ENCODE measurements around the gene ZNF473.
"Not testable (repeated sequence)": the region's sequence is repeated elsewhere in the genome, so short reads cannot be mapped to it uniquely, and the experiment has no call there.

ZNF473 gene

GRCh38 chr19:50075644-50076372 lies 50.0 kb downstream of the ZNF473 start:
- not testable (repeated sequence) for H3K4me1 ChIP-seq (ENCODE audit: insufficient read depth, low read length); H3K27me3 ChIP-seq (ENCODE audit: insufficient read depth, low read length); H3K4me3 ChIP-seq (ENCODE audit: low read length); H3K9ac ChIP-seq (ENCODE audit: low read depth, low read length); H3K27ac ChIP-seq (ENCODE audit: low read depth, low read length); H3K36me3 ChIP-seq (ENCODE audit: insufficient read depth, low read length)
- 76% methylated on average over 11 of the region's 14 CpGs for WGBS
- peaks cover 24% of the 10 kb centered on the region for H3K9me3 ChIP-seq (ENCODE audit: insufficient read depth, low read depth, low read length)

- peaks cover 16% of the 10 kb centered on the region for H3K9me3 ChIP-seq (ENCODE audit: insufficient read depth, low read depth, low read length)
- 71% methylated on average over 9 of the region's 10 CpGs for WGBS
- not testable (repeated sequence) for H3K4me1 ChIP-seq (ENCODE audit: insufficient read depth, low read length)
These were observed 51.0 kb downstream of the ZNF473 start for GRCh38 chr19:50076581-50077355.

DNA sequence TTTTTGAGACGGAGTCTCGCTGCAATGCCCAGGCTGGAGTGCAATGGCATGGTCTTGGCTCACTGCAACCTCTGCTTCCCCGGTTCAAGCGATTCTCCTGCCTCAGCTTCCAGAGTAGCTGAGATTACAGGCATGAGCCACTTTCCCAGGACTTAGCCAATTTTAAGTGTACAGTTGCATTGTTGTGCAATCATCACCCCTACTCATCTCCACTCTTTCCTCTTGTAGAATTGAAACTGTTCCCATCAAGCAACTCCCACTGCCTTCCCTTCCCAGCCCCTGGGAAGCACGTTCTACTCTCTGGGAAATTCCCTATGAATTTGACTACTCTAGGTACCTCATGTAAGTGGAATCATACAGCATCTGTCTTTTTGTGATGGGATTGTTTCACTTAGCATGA lies 53.2 kb downstream of the ZNF473 start:
- not testable (repeated sequence) for H3K4me3 ChIP-seq (ENCODE audit: low read length); H3K9ac ChIP-seq (ENCODE audit: low read depth, low read length); H3K27ac ChIP-seq (ENCODE audit: low read depth, low read length); H3K36me3 ChIP-seq (ENCODE audit: insufficient read depth, low read length); H3K27me3 ChIP-seq (ENCODE audit: insufficient read depth, low read length); H3K4me1 ChIP-seq (ENCODE audit: insufficient read depth, low read length)
- peaks cover 20% of the 10 kb centered on the region for H3K9me3 ChIP-seq (ENCODE audit: insufficient read depth, low read depth, low read length)
- WGBS: 84% methylated on average over 4 of the region's 5 CpGs

More at GRCh38 chr19:50076581-50077355, 51.0 kb downstream of the ZNF473 start:
- H3K27ac ChIP-seq (ENCODE audit: low read depth, low read length); H3K4me3 ChIP-seq (ENCODE audit: low read length); H3K9ac ChIP-seq (ENCODE audit: low read depth, low read length); H3K36me3 ChIP-seq (ENCODE audit: insufficient read depth, low read length); H3K27me3 ChIP-seq (ENCODE audit: insufficient read depth, low read length): not testable (repeated sequence)

DNA sequence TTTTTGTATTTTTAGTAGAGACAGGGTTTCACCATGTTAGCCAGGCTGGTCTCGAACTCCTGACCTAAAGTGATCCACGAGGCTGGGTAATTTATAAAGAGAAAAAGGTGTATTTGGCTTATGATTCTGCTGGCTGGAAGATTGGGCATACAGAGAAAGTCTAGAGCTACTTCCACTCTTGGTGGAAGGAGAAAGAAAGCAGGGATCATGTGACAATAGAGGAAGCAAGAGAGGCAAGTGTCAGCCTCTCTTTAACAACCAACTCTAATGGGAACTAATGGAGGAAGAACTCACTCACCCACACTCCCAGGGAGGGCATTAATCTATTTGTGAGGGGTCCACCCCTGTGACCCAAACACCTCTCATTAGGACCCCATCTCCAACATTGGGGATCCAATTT lies 58.6 kb downstream of the ZNF473 start:
- WGBS: 69% methylated on average over 2 of the region's 2 CpGs
- H3K27me3 ChIP-seq (ENCODE audit: insufficient read depth, low read length); H3K9ac ChIP-seq (ENCODE audit: low read depth, low read length): not testable (repeated sequence)

GRCh38 chr19:50087153-50087552 lies 61.3 kb downstream of the ZNF473 start:
- not testable (repeated sequence) for H3K4me3 ChIP-seq (ENCODE audit: low read length); H3K9ac ChIP-seq (ENCODE audit: low read depth, low read length); H3K4me1 ChIP-seq (ENCODE audit: insufficient read depth, low read length); H3K27me3 ChIP-seq (ENCODE audit: insufficient read depth, low read length); H3K27ac ChIP-seq (ENCODE audit: low read depth, low read length); H3K36me3 ChIP-seq (ENCODE audit: insufficient read depth, low read length)
- WGBS: 80% methylated on average over 1 of the region's 4 CpGs
- H3K9me3 ChIP-seq (ENCODE audit: insufficient read depth, low read depth, low read length): peaks cover 44% of the 10 kb centered on the region

More for the DNA sequence above, 58.6 kb downstream of the ZNF473 start:
- H3K9me3 ChIP-seq (ENCODE audit: insufficient read depth, low read depth, low read length): peaks cover 35% of the 10 kb centered on the region
- H3K4me3 ChIP-seq (ENCODE audit: low read length); H3K36me3 ChIP-seq (ENCODE audit: insufficient read depth, low read length); H3K27ac ChIP-seq (ENCODE audit: low read depth, low read length); H3K4me1 ChIP-seq (ENCODE audit: insufficient read depth, low read length): not testable (repeated sequence)

DNA sequence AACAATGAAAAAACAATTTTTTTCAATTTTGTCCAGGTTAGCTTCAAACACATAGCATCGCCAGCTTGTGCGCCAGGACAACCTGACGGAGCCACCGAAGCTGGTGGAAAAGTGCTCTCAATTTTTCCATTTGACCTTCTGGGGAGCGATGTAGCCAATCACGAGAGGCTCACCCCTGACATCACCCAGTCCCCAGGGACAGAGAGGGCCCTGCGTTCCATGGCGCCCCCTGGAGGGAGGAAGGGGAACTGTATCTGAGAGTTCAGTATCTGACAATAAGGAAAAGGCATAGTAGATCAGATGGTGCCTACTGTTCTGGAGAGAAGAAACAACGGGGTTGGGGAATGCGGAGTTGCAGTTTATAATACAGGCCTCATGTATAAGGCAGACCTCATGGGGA lies 64.9 kb downstream of the ZNF473 start:
- not testable (repeated sequence) for H3K27ac ChIP-seq (ENCODE audit: low read depth, low read length); H3K27me3 ChIP-seq (ENCODE audit: insufficient read depth, low read length)

DNA sequence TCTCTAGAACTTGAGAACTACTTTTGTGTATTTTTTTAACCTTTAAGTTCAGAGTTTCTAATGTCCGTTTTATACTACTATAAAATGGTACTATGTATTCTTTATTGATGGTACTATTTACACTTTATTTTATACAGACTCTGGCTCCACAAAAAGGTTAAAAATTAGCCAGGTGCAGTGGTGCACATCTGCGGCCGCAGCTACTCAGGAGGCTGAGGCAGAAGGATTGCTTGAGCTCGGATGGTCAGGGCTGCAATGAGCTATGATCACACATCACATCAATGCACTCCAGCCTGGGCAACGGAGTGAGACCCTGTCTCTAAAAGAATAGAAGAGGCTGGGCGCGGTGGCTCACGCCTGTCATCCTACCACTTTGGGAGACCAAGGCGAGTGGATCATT lies 66.0 kb downstream of the ZNF473 start:
- not testable (repeated sequence) for H3K36me3 ChIP-seq (ENCODE audit: insufficient read depth, low read length); H3K4me3 ChIP-seq (ENCODE audit: low read length); H3K4me1 ChIP-seq (ENCODE audit: insufficient read depth, low read length); H3K9ac ChIP-seq (ENCODE audit: low read depth, low read length); H3K27me3 ChIP-seq (ENCODE audit: insufficient read depth, low read length); H3K27ac ChIP-seq (ENCODE audit: low read depth, low read length)
- peaks cover 22% of the 10 kb centered on the region for H3K9me3 ChIP-seq (ENCODE audit: insufficient read depth, low read depth, low read length)
- 90% methylated on average over 3 of the region's 9 CpGs for WGBS

More for the DNA sequence above, 64.9 kb downstream of the ZNF473 start:
- H3K9me3 ChIP-seq (ENCODE audit: insufficient read depth, low read depth, low read length): peaks cover 22% of the 10 kb centered on the region
- not testable (repeated sequence) for H3K36me3 ChIP-seq (ENCODE audit: insufficient read depth, low read length); H3K4me1 ChIP-seq (ENCODE audit: insufficient read depth, low read length); H3K9ac ChIP-seq (ENCODE audit: low read depth, low read length); H3K4me3 ChIP-seq (ENCODE audit: low read length)
- 72% methylated on average over 10 of the region's 10 CpGs for WGBS

GRCh38 chr19:50092597-50092996 lies 66.8 kb downstream of the ZNF473 start:
- H3K9me3 ChIP-seq (ENCODE audit: insufficient read depth, low read depth, low read length): peaks cover 17% of the 10 kb centered on the region
- not testable (repeated sequence) for H3K36me3 ChIP-seq (ENCODE audit: insufficient read depth, low read length)
- no CpG with 5 or more reads among the region's 10 CpGs for WGBS

DNA sequence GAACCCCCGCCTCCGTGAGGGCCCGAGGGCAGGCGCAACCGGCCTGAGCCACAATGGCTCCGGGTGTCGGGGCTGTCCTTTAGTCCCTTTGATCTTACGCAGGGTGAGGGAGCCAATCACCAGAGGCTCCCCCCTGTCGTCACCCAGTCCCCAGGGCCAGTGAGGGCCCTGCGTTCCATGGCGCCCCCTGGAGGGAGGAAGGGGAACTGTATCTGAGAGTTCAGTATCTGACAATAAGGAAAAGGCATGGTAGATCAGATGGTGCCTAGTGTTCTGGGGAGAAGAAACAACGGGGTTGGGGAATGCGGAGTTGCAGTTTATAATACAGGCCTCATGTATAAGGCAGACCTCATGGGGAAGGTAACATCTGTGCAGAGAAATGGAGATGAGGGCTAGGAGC lies 72.1 kb downstream of the ZNF473 start:
- H3K27ac ChIP-seq (ENCODE audit: low read depth, low read length); H3K9me3 ChIP-seq (ENCODE audit: insufficient read depth, low read depth, low read length); H3K27me3 ChIP-seq (ENCODE audit: insufficient read depth, low read length); H3K4me1 ChIP-seq (ENCODE audit: insufficient read depth, low read length); H3K4me3 ChIP-seq (ENCODE audit: low read length); H3K36me3 ChIP-seq (ENCODE audit: insufficient read depth, low read length); H3K9ac ChIP-seq (ENCODE audit: low read depth, low read length): not testable (repeated sequence)
- WGBS: no CpG with 5 or more reads among the region's 13 CpGs

More at GRCh38 chr19:50092597-50092996, 66.8 kb downstream of the ZNF473 start:
- H3K9ac ChIP-seq (ENCODE audit: low read depth, low read length); H3K4me3 ChIP-seq (ENCODE audit: low read length); H3K4me1 ChIP-seq (ENCODE audit: insufficient read depth, low read length); H3K27me3 ChIP-seq (ENCODE audit: insufficient read depth, low read length); H3K27ac ChIP-seq (ENCODE audit: low read depth, low read length): not testable (repeated sequence)

DNA sequence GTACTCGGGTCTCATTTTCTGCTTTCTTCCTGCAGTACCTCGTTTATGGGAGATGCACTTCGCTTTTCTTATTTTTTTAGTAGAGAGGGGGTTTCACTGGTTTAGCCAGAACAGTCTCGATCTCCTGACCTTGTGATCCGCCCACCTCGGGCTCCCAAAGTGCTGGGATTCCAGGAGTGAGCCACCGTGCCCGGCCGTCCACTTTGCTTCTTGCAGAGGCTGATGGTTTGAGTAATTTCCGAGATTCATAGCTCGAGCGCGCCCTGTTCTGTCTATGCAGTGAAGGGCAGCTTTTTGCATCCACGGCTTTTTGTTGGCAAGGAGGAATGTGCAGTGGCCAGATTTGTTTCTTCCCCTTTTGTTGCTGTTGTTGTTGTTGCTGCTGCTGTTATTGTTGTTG lies 73.1 kb downstream of the ZNF473 start:
- not testable (repeated sequence) for H3K27ac ChIP-seq (ENCODE audit: low read depth, low read length); H3K4me1 ChIP-seq (ENCODE audit: insufficient read depth, low read length); H3K4me3 ChIP-seq (ENCODE audit: low read length); H3K36me3 ChIP-seq (ENCODE audit: insufficient read depth, low read length); H3K27me3 ChIP-seq (ENCODE audit: insufficient read depth, low read length); H3K9ac ChIP-seq (ENCODE audit: low read depth, low read length); H3K9me3 ChIP-seq (ENCODE audit: insufficient read depth, low read depth, low read length)
- 86% methylated on average over 6 of the region's 14 CpGs for WGBS

- H3K9me3 ChIP-seq (ENCODE audit: insufficient read depth, low read depth, low read length); H3K27me3 ChIP-seq (ENCODE audit: insufficient read depth, low read length); H3K4me1 ChIP-seq (ENCODE audit: insufficient read depth, low read length); H3K36me3 ChIP-seq (ENCODE audit: insufficient read depth, low read length); H3K27ac ChIP-seq (ENCODE audit: low read depth, low read length); H3K4me3 ChIP-seq (ENCODE audit: low read length); H3K9ac ChIP-seq (ENCODE audit: low read depth, low read length): not testable (repeated sequence)
- 92% methylated on average over 8 of the region's 14 CpGs for WGBS
These were observed 73.9 kb downstream of the ZNF473 start for GRCh38 chr19:50099696-50100095.

Measured in HUES64 (cell line).